HG02759 (cell line): ENCODE results near the gene PDLIM1.
"Not testable (repeated sequence)": the region's sequence is repeated elsewhere in the genome, so short reads cannot be mapped to it uniquely, and the experiment has no call there.

Experiments used
- ATAC-seq: cut with Tn5 transposase; IDR thresholded peaks from one replicate; pipeline ENCODE4 v1.9.1; 2021; ENCODE audit warnings: mild to moderate bottlenecking, moderate library complexity; ENCODE audit not compliant: unreplicated experiment

Gene PDLIM1

DNA sequence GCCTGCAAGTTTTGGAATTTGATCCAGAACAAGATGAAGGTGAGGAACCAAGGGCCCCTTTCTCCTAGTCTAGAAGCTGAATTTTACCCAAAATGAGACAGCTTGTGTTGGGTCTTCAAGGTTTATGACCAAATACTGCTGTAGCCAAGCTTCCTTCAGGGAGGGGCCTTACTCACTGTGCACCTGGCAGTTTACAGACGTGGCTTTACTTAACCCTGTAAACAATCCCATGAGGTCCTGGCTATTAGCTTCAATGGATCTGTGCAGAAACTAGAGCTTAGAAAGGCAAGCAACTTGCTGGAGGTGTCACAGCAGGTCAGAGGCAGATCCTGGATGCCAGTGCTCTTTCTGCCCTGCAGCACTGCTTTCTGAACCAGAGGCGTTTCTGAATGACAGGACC lies 46.7 kb downstream of the PDLIM1 start:
- no peak for ATAC-seq

DNA sequence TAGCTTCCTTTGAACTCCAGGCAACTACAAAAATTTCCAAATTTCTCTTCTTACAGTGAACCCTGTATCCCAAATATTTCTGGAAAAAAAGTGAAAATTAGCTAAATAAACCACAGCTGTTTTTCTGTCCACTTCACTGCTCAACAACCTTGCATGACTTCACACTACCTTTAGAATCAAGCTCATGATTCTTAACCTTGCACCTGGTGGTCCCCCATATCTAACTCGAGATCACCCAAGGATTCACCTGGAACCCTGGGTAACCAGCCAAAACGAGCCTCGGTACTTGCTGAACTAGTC lies 47.5 kb downstream of the PDLIM1 start:
- ATAC-seq = no peak

- ATAC-seq = no peak
Observed at GRCh38 chr10:95242581-95243317, 48.1 kb downstream of the PDLIM1 start.

DNA sequence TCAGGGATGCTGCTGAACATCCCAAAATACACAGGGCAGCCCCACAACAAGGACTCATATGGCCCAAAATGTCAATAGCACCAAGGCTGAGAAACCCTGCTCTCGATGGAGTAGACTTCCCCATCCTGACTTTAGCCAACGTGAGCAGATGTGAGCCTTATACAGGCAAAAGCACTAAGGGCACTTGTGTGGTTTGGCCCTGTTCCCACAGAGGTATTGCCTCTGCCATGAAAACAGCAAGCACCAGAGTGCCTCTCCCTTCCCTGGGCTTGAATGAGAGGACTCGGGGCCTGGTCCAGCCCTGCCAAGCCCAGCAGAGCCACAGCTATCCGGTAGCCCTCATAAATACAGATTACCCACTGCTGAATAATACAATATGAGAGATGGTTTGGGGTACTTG lies 49.3 kb downstream of the PDLIM1 start:
- no peak for ATAC-seq

GRCh38 chr10:95240811-95241210 lies 50.0 kb downstream of the PDLIM1 start:
- no peak for ATAC-seq

- not testable (repeated sequence) for ATAC-seq
Observed at GRCh38 chr10:95240096-95240495, 50.7 kb downstream of the PDLIM1 start.

DNA sequence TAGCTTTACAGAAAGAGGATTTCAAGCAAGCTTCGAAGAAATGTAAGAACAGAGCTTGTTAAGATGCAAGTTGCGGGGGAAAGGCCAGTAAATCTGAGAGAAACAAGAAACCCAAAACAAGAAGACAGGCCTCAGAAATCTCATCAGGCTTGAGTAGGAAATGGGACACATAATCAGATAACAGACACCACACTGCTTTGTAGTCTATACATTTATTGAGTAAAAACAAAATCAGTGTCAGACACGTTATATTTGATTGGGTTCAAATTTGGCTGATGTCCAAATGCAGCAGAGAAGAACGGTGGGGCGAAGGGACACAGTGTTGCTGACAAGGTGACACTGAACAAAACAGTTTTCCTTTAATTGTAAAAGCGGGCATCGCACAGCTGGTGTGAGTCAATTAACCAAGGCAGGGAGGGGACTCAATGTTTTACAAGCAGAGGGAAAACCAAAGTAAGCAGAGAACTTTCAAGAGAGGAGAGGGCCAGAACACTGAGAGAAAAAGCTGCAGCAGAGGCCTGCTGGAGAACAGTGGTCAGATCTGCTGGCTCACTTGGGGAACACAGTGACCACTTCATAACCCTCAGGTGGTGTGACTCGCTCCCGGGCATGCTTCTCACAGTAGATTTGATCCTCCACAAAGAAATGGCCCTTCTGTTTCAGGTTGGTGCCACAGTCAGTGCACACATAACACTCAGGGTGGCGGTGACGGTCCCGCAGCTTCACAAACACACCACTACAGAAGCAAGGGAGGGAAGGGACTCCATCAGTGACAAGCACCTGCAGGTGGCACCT lies 53.2 kb downstream of the PDLIM1 start:
- ATAC-seq = no peak

- ATAC-seq = peak; percentile 97
Observed at GRCh38 chr10:95236068-95236903, 54.5 kb downstream of the PDLIM1 start.

GRCh38 chr10:95235676-95236067 lies 55.1 kb downstream of the PDLIM1 start:
- ATAC-seq = no peak

DNA sequence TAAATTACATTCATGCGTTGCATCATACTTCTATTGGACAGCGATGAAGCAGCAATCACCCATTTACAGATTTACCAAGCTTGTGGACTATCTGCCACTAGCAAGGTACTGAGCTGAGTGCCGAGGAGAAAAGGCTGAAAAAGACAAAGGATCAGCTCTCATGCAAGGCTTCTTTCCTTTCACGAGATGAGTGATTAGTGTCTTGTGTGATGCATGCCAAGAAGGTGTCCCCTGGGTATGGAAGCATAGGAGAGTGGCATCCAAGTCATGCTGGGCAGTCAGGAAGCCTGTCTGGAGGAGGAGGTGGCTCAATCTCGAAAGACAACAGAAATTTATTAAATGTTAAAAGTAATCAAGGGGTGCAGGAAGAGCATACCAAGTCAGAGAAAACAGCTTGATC lies 55.9 kb downstream of the PDLIM1 start:
- no peak for ATAC-seq

- no peak for ATAC-seq
Observed at GRCh38 chr10:95233377-95234034, 57.3 kb downstream of the PDLIM1 start.

DNA sequence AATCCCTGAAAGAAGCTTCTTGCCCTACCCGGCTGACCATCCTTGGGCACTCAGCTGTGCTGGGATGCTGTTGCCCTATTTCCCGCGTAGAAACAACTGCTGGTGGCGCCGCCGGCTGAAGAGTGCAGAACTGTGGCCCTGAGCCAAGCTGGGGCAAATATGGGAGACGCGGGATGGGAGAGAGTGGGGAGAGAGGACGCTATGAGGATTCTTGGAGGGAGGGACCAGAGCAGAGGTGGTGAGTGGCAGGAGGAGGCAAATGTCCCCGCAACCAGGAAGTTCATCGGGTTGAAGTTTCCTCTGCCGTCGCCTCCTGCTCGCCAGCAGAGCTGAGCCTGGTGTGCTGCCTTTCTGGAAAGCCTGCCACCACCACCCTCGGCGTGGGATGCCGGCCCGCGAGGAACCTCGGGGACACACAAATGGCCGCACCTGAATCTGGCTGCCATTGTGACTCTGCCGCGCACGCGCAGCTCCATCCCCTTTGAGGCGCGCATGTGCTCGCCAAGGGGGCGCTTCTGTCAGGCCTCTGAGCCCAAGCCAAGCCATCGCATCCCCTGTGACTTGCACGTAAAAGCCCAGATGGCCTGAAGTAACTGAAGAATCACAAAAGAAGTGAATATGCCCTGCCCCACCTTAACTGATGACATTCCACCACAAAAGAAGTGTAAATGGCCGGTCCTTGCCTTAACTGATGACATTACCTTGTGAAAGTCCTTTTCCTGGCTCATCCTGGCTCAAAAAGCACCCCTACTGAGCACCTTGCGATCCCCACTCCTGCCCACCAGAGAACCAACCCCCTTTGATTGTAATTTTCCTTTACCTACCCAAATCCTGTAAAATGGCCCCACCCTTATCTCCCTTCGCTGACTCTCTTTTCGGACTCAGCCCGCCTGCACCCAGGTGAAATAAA lies 59.9 kb downstream of the PDLIM1 start:
- peak; percentile 79 for ATAC-seq

DNA sequence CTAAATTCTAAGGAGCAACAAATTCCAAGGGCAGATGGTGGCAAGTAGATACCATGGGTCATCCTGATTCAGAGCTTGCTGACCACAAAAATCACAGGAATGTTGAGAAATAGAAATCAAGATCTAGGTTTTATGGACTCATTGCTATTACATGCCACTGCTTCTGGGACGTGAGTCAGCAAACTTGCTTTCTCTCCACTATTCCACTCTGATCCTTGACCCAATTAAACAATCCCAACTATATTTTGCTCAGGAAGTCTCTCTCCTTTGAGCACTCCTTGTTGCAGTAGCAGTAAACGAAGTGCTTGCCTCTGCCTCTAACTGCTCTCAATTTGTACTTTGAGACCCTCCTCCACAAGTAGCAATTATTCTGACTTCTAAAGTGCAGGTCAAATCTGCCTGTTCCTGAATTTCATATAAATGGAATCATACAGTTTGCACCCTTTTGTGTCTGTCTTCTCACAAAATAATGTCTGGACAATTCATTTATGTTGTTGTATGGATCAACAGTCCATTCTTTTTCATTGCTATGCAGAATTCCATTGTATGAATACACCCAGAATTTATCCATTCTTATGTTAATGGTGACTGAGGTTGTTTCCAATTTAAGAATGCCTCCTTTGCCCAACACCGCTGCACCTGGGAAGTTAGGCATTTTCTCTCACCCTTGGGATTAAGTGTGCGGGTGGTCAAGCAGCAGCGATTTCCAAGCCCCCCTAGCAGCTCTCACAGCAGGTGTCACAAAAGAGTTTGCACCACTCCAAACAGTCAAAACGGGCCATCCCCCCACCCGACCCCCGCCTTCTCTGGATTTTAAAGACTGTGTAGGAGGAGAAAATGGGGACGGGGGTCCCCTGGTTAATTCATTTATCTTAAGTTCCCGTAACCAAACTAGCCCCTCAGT lies 60.8 kb downstream of the PDLIM1 start:
- ATAC-seq = no peak

- ATAC-seq = not testable (repeated sequence)
Observed at GRCh38 chr10:95228934-95229723, 61.7 kb downstream of the PDLIM1 start.

DNA sequence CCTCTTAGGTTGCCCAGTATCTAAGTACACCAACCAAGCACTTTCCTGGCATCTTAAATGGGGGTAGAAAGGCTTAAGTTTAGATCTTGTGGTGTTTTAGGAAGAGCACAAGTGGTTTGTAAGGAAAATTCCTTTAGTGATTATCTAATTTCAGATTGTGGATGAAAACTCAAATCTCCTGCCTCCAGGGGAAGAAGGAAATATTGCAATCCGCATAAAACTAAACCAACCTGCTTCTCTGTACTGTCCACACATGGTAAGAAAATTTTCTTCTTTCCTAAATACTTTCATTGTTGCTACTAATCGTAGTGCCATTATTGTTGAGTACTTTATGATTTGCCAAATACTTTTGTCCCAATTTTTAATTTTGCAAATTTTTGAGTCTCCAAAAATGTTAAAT lies 65.7 kb downstream of the PDLIM1 start:
- no peak for ATAC-seq

DNA sequence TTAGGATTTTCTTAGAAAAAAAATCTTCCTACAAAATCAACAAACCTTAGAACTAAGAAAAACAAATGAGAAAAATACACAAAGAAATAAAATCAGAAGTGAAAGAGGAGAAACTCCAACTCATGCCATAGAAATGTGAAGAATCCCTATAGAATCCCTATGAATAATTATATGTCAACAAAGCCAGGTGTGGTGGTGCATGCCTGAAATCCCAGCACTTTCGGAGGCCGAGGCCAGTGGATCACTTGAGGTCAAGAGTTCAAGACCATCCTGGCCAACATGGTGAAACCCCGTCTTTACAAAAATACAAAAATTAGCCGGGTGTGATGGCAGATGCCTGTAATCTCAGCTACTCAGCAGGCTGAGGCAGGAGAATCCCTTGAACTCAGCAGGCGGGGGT lies 69.7 kb downstream of the PDLIM1 start:
- ATAC-seq = no peak

- no peak for ATAC-seq
Observed at GRCh38 chr10:95220539-95220938, 70.3 kb downstream of the PDLIM1 start.

GRCh38 chr10:95217476-95217875 lies 73.3 kb downstream of the PDLIM1 start:
- ATAC-seq = no peak
